OCI-LY1 (cell line): Measurements from ENCODE around the gene NPAS3.

ENCODE experiments used
- EZH2 ChIP-seq: fragments of 200-600 bp; sonication (generic), shearing (Covaris generic); IDR thresholded peaks from 2 replicates; pipeline ENCODE4 v1.8.0; 2017; ENCODE audit warnings: borderline replicate concordance, mixed run types, mild to moderate bottlenecking, antibody characterized with exemption, low read length, moderate library complexity, mixed read lengths
- TF ChIP-seq, protein P1 (sequence below): fragments of 200-600 bp; sonication (generic), shearing (Covaris generic); IDR thresholded peaks from 2 replicates; pipeline ENCODE4 v1.5.1; 2017; ENCODE audit warnings: mild to moderate bottlenecking, antibody characterized with exemption, low read length, moderate library complexity, mixed read lengths

GRCh38 chr14:33126433-33126832 is 187.8 kb downstream of the NPAS3 start:
- no peak for TF ChIP-seq EZH2
- TF ChIP-seq, protein P1, sequence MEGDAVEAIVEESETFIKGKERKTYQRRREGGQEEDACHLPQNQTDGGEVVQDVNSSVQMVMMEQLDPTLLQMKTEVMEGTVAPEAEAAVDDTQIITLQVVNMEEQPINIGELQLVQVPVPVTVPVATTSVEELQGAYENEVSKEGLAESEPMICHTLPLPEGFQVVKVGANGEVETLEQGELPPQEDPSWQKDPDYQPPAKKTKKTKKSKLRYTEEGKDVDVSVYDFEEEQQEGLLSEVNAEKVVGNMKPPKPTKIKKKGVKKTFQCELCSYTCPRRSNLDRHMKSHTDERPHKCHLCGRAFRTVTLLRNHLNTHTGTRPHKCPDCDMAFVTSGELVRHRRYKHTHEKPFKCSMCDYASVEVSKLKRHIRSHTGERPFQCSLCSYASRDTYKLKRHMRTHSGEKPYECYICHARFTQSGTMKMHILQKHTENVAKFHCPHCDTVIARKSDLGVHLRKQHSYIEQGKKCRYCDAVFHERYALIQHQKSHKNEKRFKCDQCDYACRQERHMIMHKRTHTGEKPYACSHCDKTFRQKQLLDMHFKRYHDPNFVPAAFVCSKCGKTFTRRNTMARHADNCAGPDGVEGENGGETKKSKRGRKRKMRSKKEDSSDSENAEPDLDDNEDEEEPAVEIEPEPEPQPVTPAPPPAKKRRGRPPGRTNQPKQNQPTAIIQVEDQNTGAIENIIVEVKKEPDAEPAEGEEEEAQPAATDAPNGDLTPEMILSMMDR, result no peak
